GM12878 (cell line): Measurements from ENCODE around the gene DYNC1H1. TPM values are rescaled to one million over a fixed set of nuclear protein-coding genes. Genes with fewer than 3 reads are reported as not detected.

Source experiments
- ATAC-seq: fragments of 200-7000 bp; cut with Tn5 transposase; 3 replicates; pipeline ENCODE4 v1.9.1; 2020; ENCODE audit warnings: mild to moderate bottlenecking, moderate library complexity
- BruUV-seq: library from RNA; stranded (reverse); fragments of 400-500 nt; replicated peaks from 2 replicates; lab custom pipeline; 2021; lab: Mats Ljungman, UMichigan
- CTCF ChIA-PET: fragments of 300-600 bp; sonication (Branson Sonifier 250); formaldehyde crosslinking; extraction: SDS; loops from one replicate; lab custom pipeline; 2021; ENCODE audit warnings: inconsistent platforms; lab: Yijun Ruan, JAX
- POLR2A ChIA-PET: fragments of 350-600 bp; formaldehyde crosslinking; extraction: SDS; loops from one replicate; lab custom pipeline; 2021; ENCODE audit warnings: inconsistent platforms; lab: Charles Lee
- RAD21 ChIA-PET: fragments of 300-600 bp; sonication (Branson Sonifier 250); formaldehyde crosslinking; loops from one replicate; lab custom pipeline; 2023; ENCODE audit warnings: antibody characterized with exemption; ENCODE audit not compliant: unreplicated experiment; lab: Charles Lee
- SMC1A ChIA-PET: fragments of 300-600 bp; sonication (Branson Sonifier 250); formaldehyde crosslinking; loops from one replicate; lab custom pipeline; 2023; ENCODE audit not compliant: unreplicated experiment, uncharacterized antibody; lab: Charles Lee
- DNase-seq: peaks from one replicate; pipeline ENCODE4 v3.0.0-alpha.2; 2011; ENCODE audit warnings: low read depth, low spot score
- FAIRE-seq: peaks from 3 replicates; lab custom pipeline; 2011; peaks lifted over from hg19 to GRCh38; lab: Jason Lieb, UNC
- H2AFZ ChIP-seq: 2 replicates; pipeline ENCODE4 v1.6.0; 2011; ENCODE audit warnings: low read depth, low read length, control low read depth; ENCODE audit not compliant: control insufficient read depth
- H3K27ac ChIP-seq: 2 replicates; pipeline ENCODE4 v1.5.1; 2011; ENCODE audit warnings: control low read depth; ENCODE audit not compliant: control insufficient read depth, insufficient read depth
- H3K27me3 ChIP-seq, 2 experiments: replicated peaks in 1 of 2; 2 replicates each; pipeline versions ENCODE4 v1.6.0 to v1.6.1; 2011; ENCODE audit warnings: low read length in 1 of 2; ENCODE audit not compliant: control insufficient read depth in 2 of 2, insufficient read depth in 2 of 2
- H3K36me3 ChIP-seq, 2 experiments: 2 replicates each; pipeline ENCODE4 v1.5.1; 2011; ENCODE audit warnings: low read length in 1 of 2; ENCODE audit not compliant: control insufficient read depth in 2 of 2, insufficient read depth in 2 of 2
- H3K4me1 ChIP-seq: 2 replicates; pipeline ENCODE4 v1.6.1; 2011; ENCODE audit warnings: mild to moderate bottlenecking, low read length, moderate library complexity, mixed read lengths; ENCODE audit not compliant: control insufficient read depth, insufficient read depth
- H3K4me2 ChIP-seq: 2 replicates; pipeline ENCODE4 v1.6.0; 2011; ENCODE audit warnings: control low read depth; ENCODE audit not compliant: control insufficient read depth, insufficient read depth
- H3K4me3 ChIP-seq: fragments of 200-600 bp; sonication (generic); 2 replicates; pipeline ENCODE4 v1.5.1; 2016
- H3K79me2 ChIP-seq: 2 replicates; pipeline ENCODE4 v1.6.0; 2011; ENCODE audit warnings: low read length; ENCODE audit not compliant: control insufficient read depth, insufficient read depth
- H3K9ac ChIP-seq: 2 replicates; pipeline ENCODE4 v1.8.0; 2011; ENCODE audit warnings: low read length, control low read depth, mixed read lengths; ENCODE audit not compliant: control insufficient read depth, insufficient read depth
- H3K9me3 ChIP-seq: replicated peaks from 3 replicates; pipeline ENCODE4 v1.5.1; 2011; ENCODE audit warnings: mild to moderate bottlenecking, low read length; ENCODE audit not compliant: control insufficient read depth, insufficient read depth
- H4K20me1 ChIP-seq: 2 replicates; pipeline ENCODE4 v1.6.0; 2011; ENCODE audit not compliant: control insufficient read depth, insufficient read depth
- BACH1 ChIP-seq: fragments of 450-650 bp; IDR thresholded peaks from 2 replicates; pipeline ENCODE4 v1.6.1; 2017; ENCODE audit warnings: mild to moderate bottlenecking, borderline replicate concordance
- CHD2 ChIP-seq: IDR thresholded peaks from 2 replicates; pipeline ENCODE4 v1.6.1; 2011; ENCODE audit warnings: low read depth, low read length, improper control_type of control experiment, borderline replicate concordance
- CREM ChIP-seq: IDR thresholded peaks from 2 replicates; pipeline ENCODE4 v1.6.1; 2014; ENCODE audit warnings: antibody characterized with exemption, low read depth
- MTA3 ChIP-seq: IDR thresholded peaks from 2 replicates; pipeline ENCODE4 v1.6.1; 2012; ENCODE audit warnings: low read length, inconsistent platforms, borderline replicate concordance
- PAX8 ChIP-seq: fragments of 450-650 bp; IDR thresholded peaks from 2 replicates; pipeline ENCODE4 v1.6.1; 2017; ENCODE audit warnings: mild to moderate bottlenecking, moderate library complexity
- SIX5 ChIP-seq: IDR thresholded peaks from 2 replicates; pipeline ENCODE4 v1.6.1; 2011; ENCODE audit warnings: mild to moderate bottlenecking, low read depth, low read length, moderate library complexity; ENCODE audit not compliant: severe bottlenecking
- WGBS: methylation state at CpG from one replicate; pipeline ENCODE4 v1.1.6; 2016; ENCODE audit warnings: low lambda C conversion rate; ENCODE audit not compliant: insufficient replicate concordance, insufficient coverage; ENCODE audit errors: missing lambda C conversion rate; 5-methylcytosine and 5-hydroxymethylcytosine counted together
- in situ Hi-C: fragments of 300-500 bp; cut with MboI; formaldehyde crosslinking; loops from 9 replicates; pipeline ENCODE4 v1.14.3; 2018; ENCODE audit warnings: mixed read lengths
- intact Hi-C: fragments of 100-400 bp; cut with micrococcal nuclease; formaldehyde crosslinking; loops from one replicate; pipeline ENCODE4 v1.14.2; 2022; ENCODE audit not compliant: unreplicated experiment
- polyA plus RNA-seq, 11 experiments: library from polyadenylated mRNA; depleted of rRNA in 4 of 11; unstranded in 6 of 11; stranded (reverse) in 5 of 11; fragments of >200 nt; fragmentation: Nextera tagmentation in 4 of 11; fragmentation: Illumina TruSeq in 1 of 11; extraction: Ambion mirVana in 4 of 11; extraction: Trizol in 1 of 11; gene quantifications; 1 replicate in 1 of 11; 2 replicates in 10 of 11; pipeline versions ENCODE4 v1.2.1 to v1.2.3, GENCODE V29; 2011 to 2016; ENCODE audit warnings: inconsistent platforms in 2 of 11, missing spikeins in 2 of 11, low read depth in 1 of 11
- total RNA-seq, 4 experiments: library from RNA; depleted of rRNA in 3 of 4; stranded (reverse); fragments of >200 nt in 3 of 4; fragmentation: Illumina TruSeq in 1 of 4; extraction: Trizol in 1 of 4; gene quantifications; 2 replicates each; pipeline versions ENCODE4 v1.2.1 to v1.2.3, GENCODE V29; 2013 to 2021
- TF ChIP-seq, protein P1 (sequence below): IDR thresholded peaks from 2 replicates; pipeline ENCODE4 v1.6.1; 2011; ENCODE audit warnings: low read depth, mild to moderate bottlenecking, low read length, moderate library complexity, borderline replicate concordance; ENCODE audit errors: extremely low read depth

DYNC1H1 gene
- total and polyA plus RNA-seq, 10 of the 15 experiments (the other 5 are each of a cell fraction or from before 2014, with no cell fraction given) = 38.4 to 291 (median 111) TPM

DNA sequence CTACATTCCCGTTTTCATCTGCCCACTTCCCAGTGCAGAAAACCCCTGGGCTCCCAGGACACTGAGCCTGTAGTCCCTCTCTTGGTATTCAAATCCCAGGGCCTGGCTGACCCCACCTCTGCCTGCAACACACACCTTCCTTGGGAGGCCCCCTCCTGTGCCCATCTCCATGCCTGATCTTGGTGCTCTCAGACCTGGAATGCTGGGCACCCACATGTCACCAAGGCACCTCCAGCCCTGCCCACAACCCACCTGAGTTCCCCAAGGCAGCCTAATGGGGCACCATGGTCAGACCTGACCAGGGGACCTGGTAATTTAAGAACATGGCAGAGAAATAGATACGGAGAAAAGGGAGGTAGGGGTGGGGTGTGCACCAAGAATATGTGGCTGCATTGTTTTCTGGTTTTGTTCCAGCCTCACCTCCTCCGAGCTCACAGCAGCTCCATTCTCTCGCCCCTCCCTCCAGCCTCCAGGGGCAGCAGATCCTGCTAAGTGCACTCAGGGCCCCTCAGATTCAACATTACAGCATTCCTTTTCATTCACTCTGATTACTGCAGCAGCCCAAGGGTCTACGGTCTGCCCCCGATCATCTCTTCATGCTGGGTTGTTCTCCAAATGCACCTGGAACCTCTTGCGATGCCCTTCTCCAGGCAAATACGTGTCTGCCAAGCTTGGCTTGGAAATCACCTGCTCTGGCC, 131.6 kb downstream of the DYNC1H1 start:
- Histone ChIP-seq H3K9ac (no peak overlapping the region), H3K9me3 (no peaks in the 10 kb centered on the region), H2AFZ (no peak overlapping the region), H4K20me1 (no peaks in the 10 kb centered on the region), H3K79me2 (no peaks in the 10 kb centered on the region), H3K4me3 (no peak overlapping the region), H3K27me3 (no peaks in the 10 kb centered on the region), H3K27ac (no peak overlapping the region), H3K36me3 (no peaks in the 10 kb centered on the region), H3K4me2 (no peak overlapping the region), H3K4me1 (no peaks in the 10 kb centered on the region; the same call in 1 of the 2 replicates)
- CTCF ChIA-PET = interaction anchor here (0.7 to 4.1 kb wide), 29 partner anchors 7 to 389 kb away, joined by 3 to 58 read pairs (median 7); partner anchors contain the start of gene DYNC1H1
- SMC1A ChIA-PET = interaction anchor here (0.6 to 2.6 kb wide), 23 partner anchors 8 to 389 kb away, joined by 3 to 13 read pairs (median 5); no protein-coding TSS in a partner anchor
- RAD21 ChIA-PET = interaction anchor here (0.9 to 2.3 kb wide), 18 partner anchors 8 to 386 kb away, joined by 3 to 10 read pairs (median 5); no protein-coding TSS in a partner anchor
- TF ChIP-seq CREM (0 out of 2 replicates have a peak, but pooled peaks have one; percentile 1), CHD2 (no peak), PAX8 (no peak), MTA3 (peak; percentile 38; the same call in 1 of the 2 replicates), BACH1 (no peak), SIX5 (no peak)
- TF ChIP-seq, protein P1, sequence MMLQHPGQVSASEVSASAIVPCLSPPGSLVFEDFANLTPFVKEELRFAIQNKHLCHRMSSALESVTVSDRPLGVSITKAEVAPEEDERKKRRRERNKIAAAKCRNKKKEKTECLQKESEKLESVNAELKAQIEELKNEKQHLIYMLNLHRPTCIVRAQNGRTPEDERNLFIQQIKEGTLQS = no peak
- WGBS = 68% methylated on average over 8 of the region's 8 CpGs
- in situ Hi-C loops (loop anchor here (5.0 kb wide), 1 partner anchor 134 kb away; the partner anchor contains the start of gene DYNC1H1), intact Hi-C loops (loop anchor here (1.0 to 5.0 kb wide), 3 partner anchors 33 to 216 kb away; no protein-coding TSS in a partner anchor)
- BruUV-seq = no TSS peak
- FAIRE-seq (no peak), ATAC-seq (peak; percentile 54), DNase-seq (no peak)
- POLR2A ChIA-PET = interaction anchor here (0.8 to 1.3 kb wide), 2 partner anchors 8 to 224 kb away, joined by 3 read pairs; no protein-coding TSS in a partner anchor
